Fibroblast of lung (primary cell): ENCODE measurements around the gene UCN2. TPM values are rescaled to one million over a fixed set of nuclear protein-coding genes. Genes with fewer than 3 reads are reported as not detected.

Experiments used
- DNase-seq, 2 donors: peaks; one replicate each; pipeline versions ENCODE4 v3.0.0 to v3.0.0-alpha.2; 2010; ENCODE audit warnings: low read depth in 2 of 2
- H2AFZ ChIP-seq: 2 replicates; pipeline ENCODE4 v1.5.1; 2012; ENCODE audit warnings: low read length, control low read depth, inconsistent platforms
- H3K27ac ChIP-seq: 2 replicates; pipeline ENCODE4 v1.5.1; 2011; ENCODE audit warnings: low read length, control low read depth; ENCODE audit not compliant: insufficient read depth
- H3K27me3 ChIP-seq: 2 replicates; pipeline ENCODE4 v1.5.1; 2011; ENCODE audit warnings: mild to moderate bottlenecking, low read length; ENCODE audit not compliant: control insufficient read depth, insufficient read depth
- H3K36me3 ChIP-seq: 2 replicates; pipeline ENCODE4 v1.5.1; 2011; ENCODE audit warnings: low read length; ENCODE audit not compliant: control insufficient read depth, insufficient read depth
- H3K4me1 ChIP-seq: 2 replicates; pipeline ENCODE4 v1.5.1; 2011; ENCODE audit warnings: low read length; ENCODE audit not compliant: control insufficient read depth, insufficient read depth; ENCODE audit errors: extremely low read depth
- H3K4me2 ChIP-seq: 2 replicates; pipeline ENCODE4 v1.5.1; 2011; ENCODE audit warnings: low read length, control low read depth; ENCODE audit not compliant: insufficient read depth; ENCODE audit errors: extremely low read depth
- H3K4me3 ChIP-seq, 4 experiments: fragments of 200-600 bp in 1 of 4; sonication (generic) in 1 of 4; replicated peaks in 1 of 4; 2 replicates each; pipeline ENCODE4 v1.5.1; 2011 to 2016; ENCODE audit warnings: low read length in 4 of 4, low read depth in 3 of 4, mild to moderate bottlenecking in 3 of 4, control low read depth in 2 of 4, inconsistent platforms in 1 of 4, mixed read lengths in 1 of 4; ENCODE audit not compliant: insufficient read depth in 1 of 4; ENCODE audit errors: control extremely low read depth in 1 of 4
- H3K79me2 ChIP-seq: 2 replicates; pipeline ENCODE4 v1.5.1; 2012; ENCODE audit warnings: mild to moderate bottlenecking, low read length, inconsistent platforms; ENCODE audit not compliant: control insufficient read depth, insufficient read depth
- H3K9ac ChIP-seq: 2 replicates; pipeline ENCODE4 v1.5.1; 2011; ENCODE audit warnings: mild to moderate bottlenecking, low read length, control low read depth; ENCODE audit not compliant: insufficient read depth
- H3K9me3 ChIP-seq: 2 replicates; pipeline ENCODE4 v1.5.1; 2012; ENCODE audit warnings: low read depth, low read length; ENCODE audit not compliant: control insufficient read depth, insufficient read depth
- H4K20me1 ChIP-seq: 2 replicates; pipeline ENCODE4 v1.5.1; 2011; ENCODE audit warnings: low read length; ENCODE audit not compliant: control insufficient read depth, insufficient read depth; ENCODE audit errors: extremely low read depth
- EZH2 ChIP-seq: IDR thresholded peaks from 2 replicates; pipeline ENCODE4 v1.5.1; 2012; ENCODE audit warnings: low read length, control low read depth, mild to moderate bottlenecking; ENCODE audit errors: missing control alignments
- polyA plus RNA-seq, 2 donors: library from polyadenylated mRNA; depleted of rRNA in 1 of 2; stranded (reverse) in 1 of 2; unstranded in 1 of 2; fragments of >200 nt; gene quantifications; 2 replicates each; pipeline ENCODE4 v1.2.1, GENCODE V29; 2011 to 2012; ENCODE audit warnings: missing spikeins in 1 of 2
- total RNA-seq: library from RNA; depleted of rRNA; stranded (reverse); fragments of >200 nt; gene quantifications from 2 replicates; pipeline ENCODE4 v1.2.1, GENCODE V29; 2014
- TF ChIP-seq, protein P1 (sequence below), 2 donors: IDR thresholded peaks in 1 of 2; conservative IDR thresholded peaks in 1 of 2; 1 replicate in 1 of 2; 2 replicates in 1 of 2; pipeline ENCODE4 v1.5.1; 2011 to 2012; ENCODE audit warnings: low read length in 2 of 2, control low read depth in 1 of 2, inconsistent platforms in 1 of 2, low read depth in 1 of 2, mild to moderate bottlenecking in 1 of 2

UCN2 gene
- total and polyA plus RNA-seq, 2 donors (not counting 1 experiment from before 2014, with no cell fraction given) = 0.07 to 0.66 TPM

DNA sequence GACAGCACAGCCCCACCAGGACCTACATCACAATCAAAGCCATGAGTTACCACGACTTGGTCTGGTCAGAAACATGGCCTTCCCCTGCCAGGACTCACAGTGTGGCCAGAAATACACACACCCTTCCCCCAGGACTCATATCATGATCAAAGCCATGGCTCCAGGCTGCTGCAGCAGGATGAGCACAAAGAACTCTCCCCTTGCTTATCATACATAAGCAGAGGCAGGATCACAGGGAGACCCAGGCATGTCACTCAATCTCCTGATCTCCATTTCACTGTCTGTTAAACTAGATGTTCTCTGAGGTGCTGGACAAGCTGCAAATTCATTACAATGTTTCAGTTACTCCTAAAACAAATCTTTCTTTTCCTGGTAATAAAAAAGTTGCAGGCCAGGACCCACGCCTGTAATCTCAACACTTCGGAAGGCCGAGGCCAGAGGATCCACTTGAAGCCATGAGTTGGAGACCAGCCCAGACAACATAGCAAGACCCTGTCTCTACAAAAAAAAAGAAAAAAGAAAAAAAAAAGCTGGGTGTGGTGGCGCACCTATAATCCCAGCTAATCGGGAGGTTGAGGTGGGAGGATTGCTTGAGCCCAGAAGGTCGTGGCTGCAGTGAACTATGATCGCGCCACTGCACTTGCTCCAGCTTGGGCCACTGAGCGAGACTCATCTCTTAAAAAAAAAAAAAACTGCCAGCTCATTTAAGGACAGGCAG is 8.2 kb downstream of the UCN2 start:
- DNase-seq = no peak
- no peak overlapping the region for H3K27ac ChIP-seq
- no peaks in the 10 kb centered on the region for H3K36me3 ChIP-seq
- no peak overlapping the region for H2AFZ ChIP-seq
- no peaks in the 10 kb centered on the region for H4K20me1 ChIP-seq
- TF ChIP-seq, protein P1, sequence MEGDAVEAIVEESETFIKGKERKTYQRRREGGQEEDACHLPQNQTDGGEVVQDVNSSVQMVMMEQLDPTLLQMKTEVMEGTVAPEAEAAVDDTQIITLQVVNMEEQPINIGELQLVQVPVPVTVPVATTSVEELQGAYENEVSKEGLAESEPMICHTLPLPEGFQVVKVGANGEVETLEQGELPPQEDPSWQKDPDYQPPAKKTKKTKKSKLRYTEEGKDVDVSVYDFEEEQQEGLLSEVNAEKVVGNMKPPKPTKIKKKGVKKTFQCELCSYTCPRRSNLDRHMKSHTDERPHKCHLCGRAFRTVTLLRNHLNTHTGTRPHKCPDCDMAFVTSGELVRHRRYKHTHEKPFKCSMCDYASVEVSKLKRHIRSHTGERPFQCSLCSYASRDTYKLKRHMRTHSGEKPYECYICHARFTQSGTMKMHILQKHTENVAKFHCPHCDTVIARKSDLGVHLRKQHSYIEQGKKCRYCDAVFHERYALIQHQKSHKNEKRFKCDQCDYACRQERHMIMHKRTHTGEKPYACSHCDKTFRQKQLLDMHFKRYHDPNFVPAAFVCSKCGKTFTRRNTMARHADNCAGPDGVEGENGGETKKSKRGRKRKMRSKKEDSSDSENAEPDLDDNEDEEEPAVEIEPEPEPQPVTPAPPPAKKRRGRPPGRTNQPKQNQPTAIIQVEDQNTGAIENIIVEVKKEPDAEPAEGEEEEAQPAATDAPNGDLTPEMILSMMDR (conservative IDR thresholded peaks at IDR 0.05 in 1 of 2, IDR thresholded peaks at IDR 0.05 in 1 of 2; ENCODE audit: low read depth in 1 of 2, low read length in 2 of 2) = no peak
- no peak for TF ChIP-seq EZH2
- peaks cover 20% of the 10 kb centered on the region for H3K4me1 ChIP-seq
- peak overlapping the region; percentile 94 for H3K4me2 ChIP-seq
- no peaks in the 10 kb centered on the region for H3K79me2 ChIP-seq
- H3K4me3 ChIP-seq = no peak overlapping the region
- no peaks in the 10 kb centered on the region for H3K9me3 ChIP-seq
- no peak overlapping the region for H3K9ac ChIP-seq
- no peaks in the 10 kb centered on the region for H3K27me3 ChIP-seq

- Histone ChIP-seq H3K4me2 (no peak overlapping the region), H3K4me3 (no peak overlapping the region), H4K20me1 (no peaks in the 10 kb centered on the region), H3K36me3 (peaks cover under 1% of the 10 kb centered on the region), H3K27me3 (no peaks in the 10 kb centered on the region), H3K4me1 (peaks cover 8% of the 10 kb centered on the region), H3K9ac (no peak overlapping the region), H3K79me2 (no peaks in the 10 kb centered on the region), H2AFZ (no peak overlapping the region), H3K9me3 (no peaks in the 10 kb centered on the region), H3K27ac (no peak overlapping the region)
- TF ChIP-seq, protein P1 (conservative IDR thresholded peaks at IDR 0.05 in 1 of 2, IDR thresholded peaks at IDR 0.05 in 1 of 2; ENCODE audit: low read depth in 1 of 2, low read length in 2 of 2) = no peak
- no peak for TF ChIP-seq EZH2
- no peak for DNase-seq
Observed at GRCh38 chr3:48553886-48554845, 9.4 kb downstream of the UCN2 start.

DNA sequence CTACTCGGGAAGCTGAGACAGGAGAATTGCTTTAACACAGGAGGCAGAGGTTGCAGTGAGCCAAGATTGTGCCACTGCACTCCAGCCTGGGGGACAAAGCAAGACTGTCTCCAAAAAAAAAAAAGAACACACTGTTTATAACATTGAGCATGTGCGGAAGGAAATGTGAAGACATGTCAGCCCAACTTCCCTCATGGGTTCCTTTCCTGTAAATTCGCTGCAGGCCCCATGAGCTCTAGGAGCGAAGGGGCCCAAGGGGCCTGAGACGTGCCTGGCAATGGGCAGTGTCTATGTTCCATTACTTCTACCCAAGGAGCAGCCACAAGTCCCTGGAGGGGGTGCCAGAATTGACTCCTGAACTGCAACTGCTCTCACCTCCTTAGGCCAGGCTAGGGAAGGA is 10.2 kb downstream of the UCN2 start:
- no peak for DNase-seq
- Histone ChIP-seq H3K4me2 (no peak overlapping the region), H3K27me3 (no peaks in the 10 kb centered on the region), H4K20me1 (no peaks in the 10 kb centered on the region), H3K27ac (no peak overlapping the region), H3K36me3 (peaks cover 2% of the 10 kb centered on the region), H3K79me2 (no peaks in the 10 kb centered on the region), H3K4me3 (no peak overlapping the region), H2AFZ (no peak overlapping the region), H3K4me1 (peaks cover 7% of the 10 kb centered on the region), H3K9me3 (no peaks in the 10 kb centered on the region), H3K9ac (no peak overlapping the region)
- TF ChIP-seq, protein P1 (conservative IDR thresholded peaks at IDR 0.05 in 1 of 2, IDR thresholded peaks at IDR 0.05 in 1 of 2; ENCODE audit: low read depth in 1 of 2, low read length in 2 of 2) = no peak
